Stimulated activated CD8-positive, alpha-beta memory T cell treated with anti-CD3 and anti-CD28 coated beads, Interleukin-4, amount 100 ng/mL, for 1 hour (primary cell): ENCODE measurements around the gene MAEA.
"Not testable (repeated sequence)": the region's sequence is repeated elsewhere in the genome, so short reads cannot be mapped to it uniquely, and the experiment has no call there.

Source experiments
- DNase-seq, 2 donors: peaks; one replicate each; pipeline ENCODE4 v3.0.0-alpha.2; 2020; ENCODE audit warnings: low read depth in 2 of 2, low spot score in 1 of 2

The MAEA gene

DNA sequence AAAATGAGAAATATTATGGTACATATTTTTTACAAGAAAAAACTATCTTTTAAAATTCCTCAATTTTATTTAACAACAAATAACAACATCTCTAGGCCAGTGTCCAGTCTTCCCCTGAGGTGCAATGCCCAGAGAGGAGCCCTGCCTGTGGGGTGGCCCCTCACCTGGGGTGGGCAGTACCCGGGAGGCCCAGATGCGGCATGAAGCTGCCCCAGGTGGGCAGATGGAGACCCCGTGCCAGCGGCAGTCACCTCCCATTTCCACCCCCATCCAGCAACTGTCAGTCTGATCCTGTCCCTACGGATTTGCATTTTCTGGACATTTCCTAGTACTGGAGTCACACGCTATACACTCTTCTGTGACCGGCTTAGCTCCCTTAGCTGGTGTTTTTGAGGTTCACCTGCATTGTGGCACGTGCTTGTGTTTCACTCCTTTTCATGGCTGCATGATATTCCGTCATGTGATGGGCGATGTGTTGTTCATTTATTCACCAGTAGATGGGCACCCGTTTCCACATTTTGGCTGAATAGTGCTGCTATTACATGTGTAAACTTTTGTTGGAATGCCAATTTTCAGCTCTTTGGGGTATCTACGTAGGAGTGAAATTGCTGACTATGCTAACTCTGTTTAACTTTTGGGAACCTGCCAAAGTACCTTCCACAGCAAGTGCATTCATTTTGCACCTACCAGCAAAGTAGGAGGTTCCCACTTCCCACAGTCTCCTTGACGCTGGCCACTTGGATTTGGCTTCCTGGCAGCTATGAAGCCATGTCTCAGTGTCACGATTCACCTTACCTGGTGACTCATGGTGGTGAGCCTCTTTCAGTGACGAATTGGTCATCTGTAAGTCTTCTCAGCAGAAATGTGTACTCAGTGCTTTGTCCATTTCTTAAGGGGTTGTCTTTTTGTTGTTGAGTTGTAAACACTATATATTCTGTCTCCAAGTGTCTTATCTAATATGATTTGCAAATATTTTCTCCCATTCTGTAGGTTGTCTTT lies 11.7 kb upstream of the MAEA start:
- no peak for DNase-seq

DNA sequence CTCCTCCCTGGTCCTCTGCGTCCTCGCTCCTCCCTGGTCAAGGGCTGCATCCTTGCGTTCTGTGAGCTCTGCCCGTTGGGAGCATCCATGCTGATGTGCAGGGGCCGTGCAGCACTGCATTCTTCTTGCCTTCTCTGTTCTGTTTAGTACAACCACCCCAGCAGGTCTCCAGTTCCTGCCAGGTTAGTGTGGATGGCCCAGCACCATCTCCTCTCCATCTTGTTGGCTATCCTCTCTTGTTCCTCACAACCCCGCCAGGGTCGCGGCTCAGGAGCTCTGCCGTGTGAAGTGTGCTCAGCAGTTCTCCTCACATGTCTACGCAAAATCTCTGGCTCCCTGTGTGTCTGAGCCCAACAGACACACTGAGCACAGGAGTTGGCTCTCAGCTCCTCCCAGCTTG lies 10.4 kb upstream of the MAEA start:
- DNase-seq: no peak

DNA sequence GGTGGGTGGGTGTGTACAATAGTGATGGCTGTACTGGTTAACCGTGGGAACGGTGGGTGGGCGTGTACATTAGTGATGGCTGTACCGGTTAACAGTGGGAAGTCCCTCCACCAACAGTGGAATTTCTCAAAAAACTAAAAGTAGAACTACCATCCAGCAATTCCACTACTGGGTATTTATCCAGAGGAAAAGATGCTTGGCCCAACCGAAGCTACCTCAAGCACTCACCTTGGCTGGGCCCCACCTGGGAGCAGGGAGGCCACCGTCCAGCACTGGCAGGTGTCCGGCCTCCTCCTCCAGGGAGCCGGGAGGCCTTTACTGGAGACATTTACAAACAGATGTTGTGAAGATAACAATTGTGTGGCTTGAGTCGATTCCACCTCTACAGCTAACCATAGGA lies 6.0 kb upstream of the MAEA start:
- DNase-seq: no peak

DNA sequence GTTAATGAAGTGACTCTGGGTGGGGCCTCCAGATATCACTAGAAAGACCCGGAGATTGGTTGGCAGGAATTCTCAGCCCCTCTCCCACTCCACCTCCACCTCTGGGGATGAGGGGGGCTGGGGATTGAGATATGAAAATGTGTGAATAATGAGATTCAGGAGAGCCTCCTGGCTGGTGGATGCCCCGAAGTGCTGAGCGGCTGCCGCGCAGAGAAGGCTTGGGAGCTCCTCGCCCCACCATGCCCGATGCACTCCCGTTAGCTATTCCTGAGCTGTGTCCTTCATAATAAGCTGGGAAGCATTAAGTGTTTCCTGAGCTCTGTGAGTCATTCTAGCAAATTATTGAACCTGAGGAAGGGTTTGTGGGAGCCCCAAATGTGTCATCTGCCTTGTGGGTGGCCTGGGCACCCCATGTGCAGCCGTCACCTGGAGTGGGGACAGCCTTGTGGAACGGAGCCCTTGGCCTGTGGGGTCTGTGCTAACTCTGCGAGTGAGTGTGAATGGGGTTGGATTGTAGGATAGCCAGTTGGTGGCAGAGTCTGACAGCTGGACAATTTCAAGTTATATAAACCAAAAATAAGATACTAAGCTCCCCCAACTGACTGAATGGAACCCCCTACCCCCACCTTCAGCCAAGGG lies 4.4 kb upstream of the MAEA start:
- no peak for DNase-seq

DNA sequence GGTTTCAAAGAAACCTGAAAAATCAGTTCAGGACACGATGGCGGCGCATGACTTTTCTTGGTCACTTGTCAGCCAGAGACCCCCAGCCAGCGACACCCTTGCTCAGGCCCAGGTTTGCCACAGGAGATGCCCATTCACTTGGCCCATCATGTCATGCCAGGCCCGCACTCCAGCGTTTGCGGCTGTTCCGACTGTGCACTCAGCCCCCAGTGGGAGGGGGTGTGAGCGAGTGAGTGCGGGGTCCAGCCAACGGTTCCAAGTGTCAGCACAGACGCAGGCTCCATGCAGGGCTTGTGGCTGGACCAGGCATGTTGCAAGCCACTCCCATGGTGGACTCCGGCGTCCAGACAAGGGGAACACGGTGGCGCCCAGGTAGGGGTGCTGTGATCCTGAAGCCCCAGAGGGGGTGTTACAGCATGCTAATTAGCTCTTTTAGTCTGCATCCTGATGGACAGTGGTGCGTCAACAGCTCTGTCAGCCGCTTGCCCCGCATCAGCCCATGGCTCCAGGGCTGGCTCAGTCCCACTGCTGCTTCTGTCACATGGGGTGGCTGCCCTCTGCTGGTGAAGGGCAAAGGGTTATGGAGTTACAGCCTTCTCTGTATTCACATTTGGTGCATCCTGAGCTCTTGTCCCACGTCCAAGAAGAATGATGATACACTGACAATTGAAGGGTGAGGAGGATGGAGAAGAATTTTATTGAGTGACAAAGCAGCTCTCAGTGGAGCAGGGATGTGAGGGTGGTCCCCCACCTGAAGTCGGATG lies 3.7 kb upstream of the MAEA start:
- DNase-seq: no peak

DNA sequence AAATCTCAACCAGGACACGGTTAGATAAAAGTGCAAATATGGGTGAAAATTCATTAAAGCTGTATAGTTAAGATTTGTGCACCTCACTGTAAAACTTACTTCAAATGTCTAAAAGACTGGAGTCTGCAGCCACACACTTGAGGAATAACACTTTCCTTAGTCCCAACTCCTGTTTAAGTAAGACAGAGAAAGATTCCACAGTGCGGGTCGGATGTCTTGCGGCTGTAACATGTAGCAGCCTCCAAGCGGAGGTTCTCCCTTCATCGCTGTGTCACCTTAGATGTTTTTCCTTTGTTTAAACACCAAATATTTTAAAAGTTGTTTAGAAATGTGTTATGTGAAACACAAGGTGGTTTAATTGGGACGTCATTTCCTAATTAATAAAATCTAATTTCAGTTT lies 905 bp upstream of the MAEA start:
- DNase-seq: no peak

DNA sequence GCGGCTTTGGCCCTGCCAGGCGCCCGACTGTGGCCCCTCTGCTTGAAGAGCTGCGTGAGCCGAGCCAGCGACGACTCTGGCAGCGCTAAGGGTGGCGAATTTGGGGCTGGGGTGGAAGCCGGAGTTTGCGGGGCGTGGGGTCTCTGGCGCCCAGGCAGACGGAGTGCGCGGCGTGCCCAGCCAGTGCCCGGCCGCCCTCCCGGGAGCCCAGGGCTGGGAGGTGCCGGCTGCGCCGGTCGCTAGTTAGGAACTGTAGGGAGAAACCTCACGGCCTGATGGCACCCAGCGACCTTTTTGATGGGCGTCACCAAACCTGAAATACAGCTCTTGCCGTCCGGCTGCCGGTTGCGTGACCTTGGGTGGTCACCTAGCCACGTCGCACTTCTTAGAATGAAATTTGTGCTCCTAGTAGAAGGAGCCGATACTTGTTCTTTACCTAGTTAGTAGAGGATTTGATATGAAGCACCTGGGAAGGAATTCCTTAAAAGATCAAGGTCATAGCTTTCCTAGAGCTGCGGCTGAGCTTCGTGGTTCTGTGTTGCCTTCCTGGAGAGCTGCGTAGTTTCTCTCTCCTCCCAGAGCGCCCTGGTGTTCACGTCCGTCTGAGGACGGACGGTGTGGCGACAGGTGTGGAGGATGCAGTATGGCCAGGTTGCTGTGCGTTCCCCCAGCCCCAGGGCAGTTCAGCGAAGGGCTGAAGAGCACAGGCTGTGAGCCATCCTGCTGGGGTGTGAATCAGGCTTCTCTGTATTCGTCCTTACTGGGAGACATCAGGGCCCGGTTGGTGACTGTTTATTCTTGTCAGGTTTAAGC lies 680 bp downstream of the MAEA start:
- no peak for DNase-seq

DNA sequence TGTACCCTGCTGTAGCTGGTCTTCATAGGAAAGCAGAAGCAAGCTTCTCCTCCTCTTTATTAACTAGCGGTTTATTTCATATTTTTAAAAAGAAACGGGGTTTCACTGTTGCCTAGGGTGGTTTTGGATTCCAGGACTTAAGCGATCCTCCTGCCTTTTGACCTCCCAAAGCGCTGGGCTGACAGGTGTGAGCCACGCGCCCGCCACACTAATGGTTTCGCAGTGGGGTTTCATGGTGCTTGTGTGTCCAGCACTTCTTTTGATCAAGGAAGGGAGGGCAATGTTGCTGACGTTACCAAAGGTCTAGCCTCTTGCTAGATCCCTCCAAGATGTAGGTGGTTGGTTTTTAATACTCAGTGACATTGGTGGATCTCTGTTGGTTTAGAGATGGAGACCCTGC lies 1.4 kb downstream of the MAEA start:
- no peak for DNase-seq

DNA sequence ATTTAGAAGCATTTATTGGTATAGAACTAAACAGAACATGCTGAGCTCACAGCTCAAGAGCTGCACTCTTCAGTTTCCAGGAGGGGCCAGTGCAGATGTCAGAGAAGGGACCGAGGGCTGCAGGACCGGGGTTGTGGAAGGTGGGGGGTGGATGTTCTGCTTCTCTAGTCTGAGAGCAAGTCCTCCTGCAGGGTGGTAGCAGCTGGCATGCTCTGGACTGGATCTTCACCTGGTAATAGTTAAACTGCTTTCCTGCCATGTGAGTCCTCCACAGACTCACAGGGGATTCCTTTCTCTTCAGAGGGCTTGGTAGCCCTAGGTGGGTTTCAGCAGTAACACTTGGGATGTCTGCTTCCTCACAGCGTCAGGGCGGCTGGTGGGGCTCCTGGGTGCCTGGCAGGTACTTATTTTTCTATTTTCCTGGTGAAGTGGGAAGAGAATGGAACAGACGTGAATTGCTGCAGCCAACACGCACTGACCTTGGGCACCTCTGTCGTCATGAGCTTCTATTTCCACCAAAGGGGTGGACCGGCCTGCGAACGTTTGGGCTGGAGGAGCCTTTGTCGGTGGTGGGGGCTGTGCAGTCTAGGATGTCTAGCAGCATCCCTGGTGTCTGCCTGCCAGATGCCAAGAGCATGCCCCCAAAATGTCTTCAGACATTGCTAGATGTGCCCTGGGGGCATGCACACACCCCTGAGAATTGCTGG lies 2.5 kb downstream of the MAEA start:
- DNase-seq: no peak

DNA sequence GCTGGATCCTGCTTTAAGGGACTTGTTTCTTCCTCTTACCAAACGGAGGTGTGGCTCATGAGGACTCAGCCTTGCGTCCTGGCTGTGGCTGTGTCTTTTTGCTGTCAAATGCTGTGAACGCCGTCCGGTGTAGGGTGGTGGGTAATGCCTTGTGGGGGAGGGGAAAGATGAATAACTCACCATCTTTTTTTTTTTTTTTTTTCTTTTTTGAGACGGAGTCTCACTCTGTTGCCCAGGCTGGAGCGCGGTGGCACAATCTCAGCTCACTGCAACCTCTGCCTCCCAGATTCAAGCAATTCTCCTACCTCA lies 3.0 kb downstream of the MAEA start:
- not testable (repeated sequence) for DNase-seq

DNA sequence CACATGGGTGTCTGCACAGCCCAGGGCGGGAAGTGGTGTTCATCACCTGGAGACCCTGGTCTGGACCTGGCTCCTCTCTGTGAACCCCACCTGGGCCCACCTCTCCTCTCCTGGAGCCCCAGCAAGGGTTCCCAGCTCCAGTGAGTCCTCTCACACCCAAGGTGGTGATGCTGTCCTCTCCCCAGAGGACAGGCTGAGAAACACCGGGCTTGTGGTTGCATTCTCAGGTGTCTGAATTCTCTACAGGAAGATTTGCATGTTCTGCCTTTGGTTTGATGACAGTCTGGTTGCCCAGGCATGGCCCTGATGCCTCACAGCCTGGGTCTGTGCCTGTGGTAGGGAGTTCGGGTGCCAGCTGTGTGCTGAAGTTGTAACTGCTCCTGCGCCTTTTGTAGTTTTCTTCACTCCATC lies 3.8 kb downstream of the MAEA start:
- no peak for DNase-seq

DNA sequence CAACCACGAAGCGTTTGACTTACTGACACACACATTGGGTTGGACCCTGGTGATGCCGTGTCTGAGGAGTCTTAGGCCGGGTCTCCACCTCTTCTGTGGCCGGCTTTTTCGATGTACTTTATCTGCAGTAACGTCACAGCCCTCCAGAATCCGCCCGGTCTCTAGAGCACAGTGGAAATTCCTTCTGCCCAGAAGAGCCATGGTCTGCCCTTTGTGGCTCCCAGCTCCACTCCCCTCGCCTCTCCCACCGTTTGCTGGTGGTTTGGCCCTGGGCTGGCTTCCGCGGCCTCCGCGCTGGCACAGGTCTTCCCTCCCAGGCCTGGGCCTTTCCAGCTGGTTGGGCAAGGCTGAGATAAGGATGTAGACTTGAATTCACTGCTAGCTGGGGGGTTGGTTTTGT lies 4.3 kb downstream of the MAEA start:
- DNase-seq: no peak

DNA sequence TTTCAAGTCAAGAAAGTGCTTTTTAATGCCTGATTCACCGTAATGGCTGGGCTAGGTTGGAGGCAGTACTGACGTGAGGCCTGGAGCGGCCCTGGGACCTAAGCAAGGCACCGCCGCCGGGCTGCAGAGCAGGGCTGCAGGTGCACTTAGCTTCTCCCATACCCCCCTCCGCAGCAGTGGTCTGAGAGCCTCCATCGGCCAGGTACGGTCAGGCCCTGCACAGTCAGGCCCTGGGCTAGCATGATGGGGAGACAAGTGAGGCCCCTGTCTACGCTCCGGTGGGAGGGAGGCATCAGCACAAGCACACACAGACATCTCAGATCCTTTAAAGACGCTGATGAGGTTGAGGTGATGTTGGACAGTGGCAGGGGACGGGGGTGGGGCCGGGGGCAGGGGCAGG lies 4.7 kb downstream of the MAEA start:
- DNase-seq: no peak

DNA sequence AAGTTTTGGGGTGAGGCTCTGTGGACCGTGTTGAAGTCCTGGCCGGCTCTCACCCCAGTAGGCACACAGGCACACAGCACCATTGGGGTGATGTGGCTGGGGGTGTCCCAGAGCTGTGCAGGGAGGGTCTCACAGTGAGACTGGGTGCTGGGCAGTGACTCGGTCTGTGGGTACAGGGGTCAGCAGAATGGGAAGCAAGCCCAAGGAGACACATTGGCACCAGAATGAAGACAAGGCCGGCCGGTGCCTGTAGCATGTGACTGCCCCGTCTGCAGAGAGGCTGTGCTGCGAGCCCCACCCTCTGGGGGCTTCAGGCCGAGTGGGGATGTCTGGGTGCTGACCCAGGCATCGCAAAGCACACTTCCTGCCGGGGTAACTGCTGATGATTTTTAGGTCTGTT lies 5.2 kb downstream of the MAEA start:
- DNase-seq: no peak

DNA sequence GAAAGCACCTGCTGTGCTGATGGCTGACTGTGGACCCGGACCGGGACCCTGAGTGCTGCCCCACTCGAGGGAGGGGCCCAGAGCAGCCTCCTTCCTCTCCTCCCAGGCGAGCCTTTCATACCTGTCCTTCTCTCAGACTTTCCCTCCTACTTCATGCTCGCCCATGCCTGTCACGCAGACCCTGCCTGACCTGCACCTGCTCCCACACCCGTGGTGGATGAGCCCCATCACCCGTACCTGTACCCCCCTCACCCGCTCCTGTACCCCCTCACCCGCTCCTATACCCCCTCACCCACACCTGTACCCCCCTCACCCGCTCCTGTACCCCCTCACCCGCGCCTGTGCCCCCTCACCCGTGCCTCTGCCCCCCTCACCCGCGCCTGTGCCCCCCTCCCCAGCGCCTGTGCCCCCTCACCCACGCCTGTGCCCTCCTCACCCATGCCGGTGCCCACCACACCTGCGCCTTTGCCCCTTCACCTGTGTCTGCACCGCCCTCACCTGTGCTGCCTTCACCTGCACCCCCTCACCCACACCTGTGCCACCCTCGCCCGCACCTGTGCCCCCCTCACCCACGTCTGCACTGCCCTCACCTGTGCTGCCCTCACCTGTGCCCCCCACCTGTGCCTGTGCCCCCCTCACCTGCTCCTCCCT lies 5.8 kb downstream of the MAEA start:
- no peak for DNase-seq

DNA sequence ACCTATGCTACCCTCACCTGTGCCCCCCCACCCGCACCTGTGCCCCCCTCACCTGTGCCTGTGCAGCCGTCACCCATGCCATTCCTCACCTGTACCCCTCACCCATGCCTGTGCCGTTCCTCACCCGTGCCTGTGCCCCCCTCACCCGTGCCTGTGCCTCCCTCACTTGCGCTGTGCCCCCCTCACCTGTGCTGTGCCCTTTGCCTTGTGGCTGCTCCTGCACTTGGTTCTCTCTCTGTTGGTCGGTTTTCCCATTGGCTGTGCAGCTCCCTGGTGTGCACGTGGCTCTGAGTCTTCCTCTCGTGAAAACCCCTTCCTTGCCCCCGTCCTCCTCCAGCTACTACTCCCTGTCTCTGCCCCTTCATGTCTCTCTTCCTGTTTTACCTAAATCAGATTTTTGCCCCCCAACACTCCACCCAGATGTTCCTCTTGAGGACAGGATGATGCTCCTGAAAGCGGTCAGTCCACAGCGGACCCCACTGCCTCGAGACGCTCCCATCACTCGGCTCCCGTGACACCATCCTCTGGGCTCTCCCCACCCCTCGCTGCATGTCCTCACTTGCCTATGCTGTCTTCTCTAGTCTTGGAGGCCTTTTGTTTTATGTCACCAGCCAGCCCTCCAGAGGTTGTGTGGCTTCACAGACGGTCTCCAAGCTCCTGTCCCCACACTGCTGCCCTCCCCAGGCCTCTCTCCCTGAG lies 6.8 kb downstream of the MAEA start:
- no peak for DNase-seq

DNA sequence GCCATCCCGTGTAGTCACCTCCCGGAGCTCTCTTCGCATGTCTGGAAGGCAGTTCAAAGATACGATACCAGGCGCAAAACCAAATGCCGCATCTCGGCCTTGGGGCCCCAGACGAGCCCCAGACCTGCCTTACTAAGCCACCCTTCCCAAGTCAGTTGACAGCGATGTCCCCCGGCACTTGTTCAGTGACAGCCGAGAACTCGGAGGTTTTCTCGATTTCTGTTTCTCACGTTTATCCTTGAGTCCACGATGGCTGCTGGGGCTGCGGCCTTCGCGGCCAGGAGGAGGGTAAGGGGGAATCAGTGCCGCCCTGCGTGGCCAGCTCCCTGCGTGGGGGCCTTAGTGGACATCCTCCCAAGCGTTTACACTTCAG lies 7.3 kb downstream of the MAEA start:
- DNase-seq: no peak

DNA sequence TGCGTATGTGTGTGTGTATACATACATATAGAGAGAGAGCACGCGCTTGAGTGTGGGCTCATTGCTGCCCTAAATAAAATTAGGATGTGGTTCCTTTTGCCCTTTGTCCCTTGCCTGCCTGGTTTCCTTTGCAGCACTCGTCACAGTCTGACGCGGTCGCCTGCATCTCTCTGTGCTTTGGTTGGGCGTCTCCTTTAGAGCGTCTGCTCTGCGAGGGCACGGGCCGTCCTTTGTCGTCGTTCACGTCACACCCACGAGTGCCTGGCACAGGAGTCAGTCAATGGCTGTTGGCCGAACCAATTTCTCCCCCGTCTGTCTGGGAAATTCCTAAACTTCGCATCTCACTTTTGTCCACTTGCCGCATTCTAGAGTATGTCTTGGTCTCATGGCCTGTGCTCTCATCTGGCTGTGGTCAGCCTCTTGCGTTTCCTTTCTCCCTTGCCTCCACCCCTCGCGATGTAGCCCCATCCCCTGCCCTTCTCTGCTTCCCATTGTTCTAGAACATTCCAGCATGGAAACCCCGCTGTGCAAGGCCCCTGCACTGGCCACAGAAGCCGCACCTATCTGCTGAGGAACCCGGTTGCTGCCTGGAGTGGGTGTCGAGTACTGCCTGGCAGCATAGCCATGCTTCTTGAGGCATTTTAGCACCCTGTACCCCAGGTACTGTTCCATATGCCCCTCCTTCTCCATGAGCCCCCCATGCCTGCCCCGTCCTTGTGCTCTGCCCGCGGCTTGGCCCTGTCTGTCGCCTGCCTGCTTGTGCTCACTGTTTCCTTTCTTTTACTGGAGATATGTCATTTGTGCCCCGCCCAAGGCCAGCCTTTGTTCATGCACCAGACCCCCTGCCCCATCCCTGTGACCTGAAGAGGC lies 8.0 kb downstream of the MAEA start:
- DNase-seq: no peak

DNA sequence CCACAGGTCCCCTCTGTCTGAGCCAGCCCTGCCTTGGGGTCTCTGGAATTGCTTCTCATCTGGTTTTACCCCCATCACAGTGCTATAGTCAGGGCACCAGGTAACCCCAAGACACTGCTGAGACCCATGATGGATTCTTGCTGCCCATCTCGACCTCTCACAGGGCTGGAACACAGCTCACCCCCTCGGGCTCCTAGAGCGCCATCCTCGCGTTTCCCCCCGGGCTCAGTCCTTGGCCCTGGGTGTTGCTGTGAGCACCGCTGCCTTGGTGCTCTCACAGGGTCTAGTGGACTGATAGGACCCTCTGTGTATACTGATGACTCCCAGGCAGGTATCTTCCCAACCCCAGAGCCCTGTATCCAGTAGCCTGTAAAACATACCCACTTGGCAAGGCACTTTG lies 8.8 kb downstream of the MAEA start:
- DNase-seq: no peak
